Thyroid gland (tissue), 4 donors: Measurements from ENCODE around the gene COL6A2. TPM values are rescaled to one million over a fixed set of nuclear protein-coding genes. Genes with fewer than 3 reads are reported as not detected.

ENCODE experiments used
- DNase-seq, 2 donors: peaks; one replicate each; pipeline ENCODE4 v3.0.0-alpha.2; 2019
- H3K27ac ChIP-seq, 3 donors: fragments of 200-600 bp; sonication (generic); 1 replicate in 2 of 3; 2 replicates in 1 of 3; pipeline ENCODE4 v1.5.1; 2016 to 2019; ENCODE audit warnings: mild to moderate bottlenecking in 1 of 3, moderate library complexity in 1 of 3
- H3K27me3 ChIP-seq: fragments of 200-600 bp; sonication (generic); one replicate; pipeline ENCODE4 v1.5.1; 2019
- H3K36me3 ChIP-seq, 2 donors: fragments of 200-600 bp; sonication (generic); one replicate each; pipeline ENCODE4 v1.5.1; 2016 to 2019
- H3K4me1 ChIP-seq, 2 donors: fragments of 200-600 bp; sonication (generic); one replicate each; pipeline ENCODE4 v1.5.1; 2017 to 2019
- H3K4me3 ChIP-seq, 3 donors: fragments of 200-600 bp; sonication (generic); replicated peaks in 1 of 3; 1 replicate in 2 of 3; 2 replicates in 1 of 3; pipeline ENCODE4 v1.5.1; 2016; ENCODE audit warnings: mild to moderate bottlenecking in 1 of 3
- H3K9me3 ChIP-seq: fragments of 200-600 bp; sonication (generic); one replicate; pipeline ENCODE4 v1.5.1; 2017
- POLR2A ChIP-seq, 2 donors: fragments of 450-650 bp; IDR thresholded peaks; one replicate each; pipeline ENCODE4 v1.6.1; 2017; ENCODE audit warnings: antibody characterized with exemption in 2 of 2, mild to moderate bottlenecking in 2 of 2, moderate library complexity in 1 of 2
- WGBS, 2 donors: methylation state at CpG; one replicate each; pipeline ENCODE4 v1.1.5; 2017; 5-methylcytosine and 5-hydroxymethylcytosine counted together
- intact Hi-C: fragments of 100-400 bp; cut with DNase I; formaldehyde crosslinking; loops from one replicate; pipeline ENCODE4 v1.15.1; 2023
- total RNA-seq, 4 donors: library from RNA; depleted of rRNA; stranded (reverse); fragments of >200 nt; gene quantifications; one replicate each; pipeline ENCODE4 v1.2.3, GENCODE V29; 2016
- TF ChIP-seq, protein P1 (sequence below), 6 experiments: fragments of 200-600 bp in 3 of 6; fragments of 450-650 bp in 3 of 6; sonication (generic) in 3 of 6; IDR thresholded peaks; one replicate each; pipeline ENCODE4 v1.5.1; 2016 to 2019; ENCODE audit warnings: antibody characterized with exemption in 6 of 6, mild to moderate bottlenecking in 2 of 6, inconsistent platforms in 1 of 6, moderate library complexity in 1 of 6

Gene COL6A2
- total RNA-seq, 4 donors from 2014 or later = 79.4 to 191 (median 172) TPM

DNA sequence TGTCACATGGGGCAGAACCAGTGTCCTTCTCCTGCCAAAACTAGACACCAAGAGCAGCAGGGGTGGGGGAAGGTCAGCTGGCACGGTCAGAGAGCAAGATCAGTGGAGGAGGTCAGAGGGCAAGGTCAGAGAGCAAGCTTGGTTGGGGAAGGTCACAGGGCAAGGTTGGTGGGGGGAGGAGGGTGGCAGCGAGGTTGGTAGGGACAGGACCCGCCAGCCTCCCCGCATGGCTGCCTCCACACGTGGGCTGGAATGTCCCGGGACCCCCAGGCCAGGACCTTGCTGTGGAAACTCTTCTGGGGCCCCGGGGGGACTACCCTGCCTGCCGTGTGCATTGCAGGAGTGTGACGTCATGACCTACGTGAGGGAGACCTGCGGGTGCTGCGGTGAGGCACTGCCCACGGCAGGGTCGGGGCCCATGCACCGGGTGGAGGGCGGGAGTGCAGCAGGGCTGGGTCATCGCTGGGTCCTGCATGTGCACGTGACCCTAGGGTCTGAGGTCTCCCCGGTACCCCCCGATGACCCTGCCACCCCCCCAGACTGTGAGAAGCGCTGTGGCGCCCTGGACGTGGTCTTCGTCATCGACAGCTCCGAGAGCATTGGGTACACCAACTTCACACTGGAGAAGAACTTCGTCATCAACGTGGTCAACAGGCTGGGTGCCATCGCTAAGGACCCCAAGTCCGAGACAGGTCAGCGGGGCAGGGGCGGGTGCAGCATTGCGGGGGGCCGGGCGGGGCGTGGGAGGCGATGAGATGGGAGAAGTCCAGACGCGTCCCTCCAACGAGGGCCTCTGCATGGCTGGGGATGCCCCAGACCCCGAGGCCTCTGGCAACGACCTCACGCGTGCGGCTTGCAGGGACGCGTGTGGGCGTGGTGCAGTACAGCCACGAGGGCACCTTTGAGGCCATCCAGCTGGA is 27.3 kb downstream of the COL6A2 start:
- WGBS, 2 donors = 91 to 92% methylated on average over 10 to 18 of the region's 49 CpGs

DNA sequence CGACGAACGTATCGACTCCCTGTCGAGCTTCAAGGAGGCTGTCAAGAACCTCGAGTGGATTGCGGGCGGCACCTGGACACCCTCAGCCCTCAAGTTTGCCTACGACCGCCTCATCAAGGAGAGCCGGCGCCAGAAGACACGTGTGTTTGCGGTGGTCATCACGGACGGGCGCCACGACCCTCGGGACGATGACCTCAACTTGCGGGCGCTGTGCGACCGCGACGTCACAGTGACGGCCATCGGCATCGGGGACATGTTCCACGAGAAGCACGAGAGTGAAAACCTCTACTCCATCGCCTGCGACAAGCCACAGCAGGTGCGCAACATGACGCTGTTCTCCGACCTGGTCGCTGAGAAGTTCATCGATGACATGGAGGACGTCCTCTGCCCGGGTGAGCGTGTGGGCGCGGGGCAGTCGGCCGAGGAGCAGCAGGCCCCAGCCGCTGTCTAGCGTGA is 28.0 kb downstream of the COL6A2 start:
- Histone ChIP-seq H3K4me1 (no peaks in the 10 kb centered on the region), H3K4me3 (no peak overlapping the region), H3K27ac (no peak overlapping the region), H3K27me3 (no peaks in the 10 kb centered on the region), H3K36me3 (peaks cover 0 to 17% of the 10 kb centered on the region in 2 donors), H3K9me3 (no peaks in the 10 kb centered on the region)
- WGBS, 2 donors = 87 to 95% methylated on average over 41 to 45 of the region's 47 CpGs
- no peak for DNase-seq
- intact Hi-C loops = no loop called here
- TF ChIP-seq, protein P1, sequence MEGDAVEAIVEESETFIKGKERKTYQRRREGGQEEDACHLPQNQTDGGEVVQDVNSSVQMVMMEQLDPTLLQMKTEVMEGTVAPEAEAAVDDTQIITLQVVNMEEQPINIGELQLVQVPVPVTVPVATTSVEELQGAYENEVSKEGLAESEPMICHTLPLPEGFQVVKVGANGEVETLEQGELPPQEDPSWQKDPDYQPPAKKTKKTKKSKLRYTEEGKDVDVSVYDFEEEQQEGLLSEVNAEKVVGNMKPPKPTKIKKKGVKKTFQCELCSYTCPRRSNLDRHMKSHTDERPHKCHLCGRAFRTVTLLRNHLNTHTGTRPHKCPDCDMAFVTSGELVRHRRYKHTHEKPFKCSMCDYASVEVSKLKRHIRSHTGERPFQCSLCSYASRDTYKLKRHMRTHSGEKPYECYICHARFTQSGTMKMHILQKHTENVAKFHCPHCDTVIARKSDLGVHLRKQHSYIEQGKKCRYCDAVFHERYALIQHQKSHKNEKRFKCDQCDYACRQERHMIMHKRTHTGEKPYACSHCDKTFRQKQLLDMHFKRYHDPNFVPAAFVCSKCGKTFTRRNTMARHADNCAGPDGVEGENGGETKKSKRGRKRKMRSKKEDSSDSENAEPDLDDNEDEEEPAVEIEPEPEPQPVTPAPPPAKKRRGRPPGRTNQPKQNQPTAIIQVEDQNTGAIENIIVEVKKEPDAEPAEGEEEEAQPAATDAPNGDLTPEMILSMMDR (IDR thresholded peaks at IDR 0.05) = no peak
- no peak for TF ChIP-seq POLR2A (IDR thresholded peaks at IDR 0.05)

More for the DNA sequence above, 27.3 kb downstream of the COL6A2 start:
- Histone ChIP-seq H3K4me1 (no peaks in the 10 kb centered on the region), H3K4me3 (no peak overlapping the region), H3K9me3 (no peaks in the 10 kb centered on the region), H3K36me3 (peaks cover 2 to 18% of the 10 kb centered on the region in 2 donors), H3K27me3 (no peaks in the 10 kb centered on the region), H3K27ac (no peak overlapping the region)
- DNase-seq = peak in 1 of 2 donors; percentile 1
- TF ChIP-seq POLR2A (IDR thresholded peaks at IDR 0.05) = no peak
- TF ChIP-seq, protein P1 (IDR thresholded peaks at IDR 0.05) = no peak
- intact Hi-C loops = no loop called here

GRCh38 chr21:46126309-46127238 is 28.7 kb downstream of the COL6A2 start:
- Histone ChIP-seq H3K4me3 (no peak overlapping the region), H3K27me3 (no peaks in the 10 kb centered on the region), H3K9me3 (no peaks in the 10 kb centered on the region), H3K4me1 (no peaks in the 10 kb centered on the region), H3K36me3 (peaks cover 0 to 10% of the 10 kb centered on the region in 2 donors), H3K27ac (no peak overlapping the region)
- no peak for TF ChIP-seq POLR2A (IDR thresholded peaks at IDR 0.05)
- TF ChIP-seq, protein P1 (IDR thresholded peaks at IDR 0.05) = no peak
- intact Hi-C loops = no loop called here
- 92 to 93% methylated on average over 7 to 8 of the region's 32 CpGs for WGBS, 2 donors
- DNase-seq = no peak

DNA sequence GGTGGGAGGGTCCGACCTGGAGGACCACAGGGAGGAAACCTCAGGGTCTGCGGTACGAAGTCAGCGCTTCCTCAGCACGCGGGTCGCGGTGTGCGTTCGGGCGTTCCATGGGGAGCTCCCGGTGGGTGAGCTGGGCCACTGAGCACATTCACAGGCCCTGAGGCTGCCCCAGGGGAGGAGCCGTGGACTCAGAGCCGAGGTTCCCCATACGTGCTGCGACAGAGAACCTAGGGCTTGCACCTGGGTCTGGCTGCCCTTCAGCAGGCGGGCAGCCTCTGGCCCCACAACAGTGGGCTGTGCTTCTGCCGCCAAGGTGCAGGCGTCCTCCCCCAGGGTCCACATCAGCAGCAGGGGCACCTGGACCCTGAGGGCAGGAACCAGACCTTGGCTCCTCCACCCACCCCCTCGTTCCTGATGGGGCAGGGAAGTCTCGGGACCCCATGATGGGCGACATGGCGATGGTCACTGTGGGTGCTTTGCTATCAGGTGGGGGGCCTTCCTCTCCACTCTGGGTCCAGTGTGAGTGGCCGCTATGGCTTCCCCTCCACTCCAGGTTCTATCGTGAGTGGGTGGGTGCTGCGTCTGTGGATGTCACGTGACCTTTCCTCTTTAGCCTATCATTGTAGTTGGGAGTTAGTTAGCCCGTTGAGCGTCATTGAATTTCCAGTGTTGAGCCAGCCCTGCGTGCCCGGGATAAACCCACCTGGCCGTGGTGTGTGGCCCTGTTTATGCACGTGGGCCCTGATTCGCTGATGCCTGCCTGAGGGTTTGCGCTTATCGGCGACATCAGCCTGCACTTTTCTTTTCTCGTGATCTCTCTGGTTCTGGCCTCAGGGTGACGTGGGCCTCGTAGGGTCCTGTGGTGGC is 29.6 kb downstream of the COL6A2 start:
- Histone ChIP-seq H3K27ac (no peak overlapping the region), H3K36me3 (peaks cover 0 to 3% of the 10 kb centered on the region in 2 donors), H3K9me3 (no peaks in the 10 kb centered on the region), H3K4me1 (no peaks in the 10 kb centered on the region), H3K27me3 (no peaks in the 10 kb centered on the region), H3K4me3 (no peak overlapping the region)
- TF ChIP-seq POLR2A (IDR thresholded peaks at IDR 0.05) = no peak
- TF ChIP-seq, protein P1 (IDR thresholded peaks at IDR 0.05) = no peak
- no peak for DNase-seq
- 94 to 96% methylated on average over 22 to 27 of the region's 40 CpGs for WGBS, 2 donors
- intact Hi-C loops = no loop called here
